HG03520 (cell line): ENCODE data around the gene MBTPS1.

Experiments
- ATAC-seq: cut with Tn5 transposase; IDR thresholded peaks from one replicate; pipeline ENCODE4 v1.9.1; 2021; ENCODE audit warnings: mild to moderate bottlenecking, moderate library complexity; ENCODE audit not compliant: unreplicated experiment

MBTPS1 gene

DNA sequence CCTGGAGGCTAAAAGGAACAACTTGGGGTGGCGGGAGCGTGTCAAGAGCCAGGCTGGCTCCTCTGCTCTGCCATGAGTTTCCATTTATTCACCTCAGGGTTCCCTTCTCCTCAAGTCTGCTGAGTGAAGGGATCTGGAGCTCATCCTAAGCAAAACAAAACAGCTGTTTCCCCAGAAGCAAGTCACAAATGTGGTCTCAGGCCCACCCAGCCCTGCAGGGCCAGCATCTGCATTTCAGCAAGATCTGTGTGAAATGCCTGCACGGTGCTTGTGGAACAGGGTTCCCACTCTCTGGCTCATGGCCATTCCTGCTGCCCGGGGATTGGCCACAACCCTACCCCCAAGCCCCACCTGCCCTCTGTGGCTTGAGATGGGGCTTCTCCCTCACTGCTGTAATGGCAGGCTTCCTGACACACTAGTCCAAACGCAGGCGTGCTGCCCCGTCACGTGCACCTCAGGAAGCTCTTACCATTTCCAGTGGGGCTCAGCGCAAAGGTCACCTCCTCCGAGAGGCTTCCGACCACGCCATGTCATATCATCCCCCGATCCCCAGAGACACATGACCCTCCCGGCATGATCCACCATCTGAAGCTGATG lies 76.4 kb downstream of the MBTPS1 start:
- no peak for ATAC-seq

DNA sequence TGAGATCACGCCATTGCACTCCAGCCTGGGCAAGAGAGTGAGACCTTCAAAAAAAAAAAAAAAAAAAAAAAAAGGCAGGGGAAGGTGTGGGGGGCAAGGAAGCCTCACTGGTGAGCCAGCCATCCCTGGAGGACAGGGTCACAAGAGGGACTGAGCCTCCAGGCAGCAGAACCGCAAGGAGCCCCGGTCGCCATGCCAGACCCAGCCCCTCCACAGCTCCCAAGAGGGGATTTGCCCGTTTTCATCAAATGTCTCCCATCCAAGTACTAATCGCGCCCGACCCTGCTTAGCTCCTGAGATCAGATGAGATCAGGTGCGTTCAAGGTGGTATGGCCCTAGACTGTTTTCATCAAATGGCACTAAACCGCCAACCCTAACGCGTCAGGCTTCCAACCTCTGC lies 77.0 kb downstream of the MBTPS1 start:
- no peak for ATAC-seq

DNA sequence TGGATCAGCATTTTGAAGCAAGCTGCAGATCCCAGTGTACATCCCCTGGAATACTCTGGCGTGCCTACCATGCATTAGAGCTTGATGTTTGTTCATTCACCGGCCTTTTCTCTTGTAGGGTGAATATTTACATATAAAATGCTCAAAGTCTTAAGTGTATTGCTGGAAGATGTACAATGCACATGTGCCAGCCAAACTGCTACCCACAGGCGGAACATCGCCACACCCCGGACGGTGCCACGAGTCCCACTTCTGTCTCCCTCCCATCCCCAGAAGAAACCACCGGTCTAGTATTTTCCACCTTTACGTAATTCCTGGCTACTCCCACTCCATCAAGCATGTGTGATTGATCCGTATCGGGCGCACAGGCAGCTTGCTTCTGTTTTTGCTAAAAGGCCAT lies 78.3 kb downstream of the MBTPS1 start:
- ATAC-seq, result no peak

DNA sequence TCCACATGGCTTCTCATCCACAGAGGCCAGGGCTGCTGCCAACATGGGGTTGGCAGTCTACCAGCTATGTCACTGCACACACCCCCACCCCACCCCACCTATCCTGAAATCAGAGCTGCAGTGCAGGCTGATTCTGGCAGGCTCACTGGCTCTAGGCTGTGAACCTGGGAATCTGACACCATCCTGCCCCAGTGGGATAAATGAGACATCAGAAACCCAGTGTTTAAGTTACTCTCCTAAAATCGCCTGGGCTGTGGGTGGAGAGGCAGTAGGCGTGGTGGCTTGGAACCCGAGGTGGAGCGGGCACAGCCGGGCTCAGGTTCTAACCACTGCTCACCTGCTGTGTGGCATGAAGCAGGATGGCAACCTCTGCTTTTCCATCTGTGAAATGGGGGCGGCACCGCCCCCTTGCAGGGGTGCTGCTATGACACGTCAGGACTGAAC lies 79.7 kb downstream of the MBTPS1 start:
- ATAC-seq, result no peak

DNA sequence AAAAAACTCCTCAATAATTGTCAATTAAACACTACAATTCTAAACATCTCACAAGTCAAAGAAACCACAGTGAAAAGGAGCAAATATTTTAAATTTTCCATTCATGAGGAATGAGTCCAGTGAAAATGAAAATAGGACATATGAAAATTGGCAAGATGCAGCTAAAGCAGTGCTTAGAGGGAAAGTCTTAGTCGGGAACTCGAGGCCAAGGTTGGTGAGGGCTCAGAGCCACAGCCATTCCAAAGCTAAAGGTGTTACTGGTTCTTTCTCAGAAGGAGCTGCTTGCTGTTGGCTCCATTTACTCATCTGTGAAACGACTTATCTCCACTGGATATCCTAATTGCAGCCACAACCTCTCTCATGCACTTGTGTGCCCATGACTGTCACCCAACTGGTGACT lies 80.6 kb downstream of the MBTPS1 start:
- ATAC-seq, result no peak

DNA sequence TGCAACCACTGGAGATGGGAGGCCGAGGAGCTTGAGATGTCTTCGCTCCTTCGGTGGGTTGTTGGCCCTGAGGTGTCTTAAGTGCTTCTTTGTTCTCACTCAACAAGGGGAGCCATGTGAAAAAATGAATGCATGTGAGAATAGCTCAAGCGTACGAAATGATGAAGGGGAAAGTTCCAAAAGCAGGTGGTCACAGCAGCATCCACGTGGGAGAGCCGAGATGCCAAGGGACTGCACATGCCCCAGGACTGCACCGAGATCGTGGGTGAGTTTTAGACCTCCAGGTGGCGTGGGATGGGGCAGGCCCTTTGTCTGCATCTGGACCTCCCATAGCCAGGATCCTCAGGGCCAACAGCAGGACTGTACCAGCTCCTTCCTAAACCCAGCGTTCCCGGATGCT lies 82.2 kb downstream of the MBTPS1 start:
- ATAC-seq, result no peak

DNA sequence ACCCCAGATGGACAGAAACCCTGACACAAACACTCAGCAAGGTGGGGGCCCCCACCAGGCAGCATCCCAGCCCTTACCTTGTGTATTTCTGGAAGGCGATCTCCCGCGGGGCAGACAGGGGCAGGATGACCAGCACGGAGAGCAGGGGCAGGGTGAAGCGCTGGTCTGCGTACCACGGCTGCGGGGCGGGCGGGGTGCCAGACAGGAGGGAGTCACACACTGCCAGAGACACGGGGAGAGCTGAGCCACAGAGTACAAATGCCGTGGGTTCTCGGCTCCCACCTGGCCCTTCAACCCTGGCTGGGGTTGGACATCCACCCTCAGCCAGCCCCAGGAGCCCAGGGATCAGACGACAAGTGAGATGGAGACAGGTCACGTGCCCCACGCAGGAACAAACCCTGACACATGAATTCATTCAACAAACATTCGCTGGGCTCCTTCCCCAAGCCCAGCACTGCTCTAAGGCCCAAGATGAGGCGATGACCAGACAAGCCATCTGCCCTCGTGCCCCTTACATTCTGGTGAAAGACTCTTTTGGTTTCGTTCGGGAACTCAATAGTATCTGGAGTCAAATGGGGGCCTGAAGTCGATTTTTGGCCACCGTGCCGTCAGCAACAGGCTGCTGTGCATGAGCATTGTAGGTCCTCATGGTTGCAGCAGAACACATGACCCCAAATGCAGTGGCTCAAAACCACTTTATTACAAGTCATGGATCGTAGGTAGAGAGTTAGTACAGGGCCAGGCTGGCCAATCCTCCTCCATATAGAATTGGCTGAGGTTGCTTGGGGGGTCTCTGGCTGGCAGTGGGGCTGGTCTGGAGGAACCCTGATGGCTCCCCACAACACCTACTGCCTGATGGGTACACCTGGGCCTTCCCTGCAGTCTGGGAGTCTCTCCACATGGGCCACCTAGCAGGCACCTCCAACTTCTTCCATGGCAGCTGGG lies 83.2 kb downstream of the MBTPS1 start:
- no peak for ATAC-seq

DNA sequence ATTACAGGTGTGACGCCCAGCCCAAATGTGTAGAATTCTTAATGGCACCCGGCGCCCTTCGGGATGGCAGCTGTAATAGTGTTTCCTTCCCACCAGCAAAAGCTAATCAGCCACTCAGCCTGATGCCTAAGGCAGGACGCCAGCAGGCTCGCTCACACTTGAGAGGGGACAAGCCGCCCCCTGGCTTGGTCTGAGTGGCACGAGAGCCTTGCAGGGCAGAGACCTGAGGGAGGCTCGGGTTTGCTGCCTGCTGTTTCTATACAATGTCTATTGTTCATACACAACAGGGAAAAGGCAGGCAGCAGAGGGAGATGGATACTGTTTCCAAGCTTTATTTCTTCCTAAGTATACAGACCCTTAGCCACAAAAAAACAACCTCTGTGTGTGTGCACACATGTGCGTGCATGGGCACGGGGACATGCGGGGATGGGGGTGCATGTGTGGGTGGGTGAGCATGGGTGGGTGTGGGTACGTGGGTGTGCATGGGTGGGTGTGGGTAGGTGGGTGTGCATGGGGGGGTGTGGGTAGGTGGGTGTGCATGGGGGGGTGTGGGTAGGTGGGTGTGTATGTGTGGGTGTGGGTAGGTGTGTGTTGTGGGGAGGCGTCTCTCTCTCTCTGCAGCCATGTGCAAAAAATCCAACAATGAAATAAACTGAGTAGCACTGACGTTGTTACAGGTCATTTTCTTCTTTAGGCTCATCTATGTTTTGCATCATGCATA lies 84.1 kb downstream of the MBTPS1 start:
- ATAC-seq, result no peak

DNA sequence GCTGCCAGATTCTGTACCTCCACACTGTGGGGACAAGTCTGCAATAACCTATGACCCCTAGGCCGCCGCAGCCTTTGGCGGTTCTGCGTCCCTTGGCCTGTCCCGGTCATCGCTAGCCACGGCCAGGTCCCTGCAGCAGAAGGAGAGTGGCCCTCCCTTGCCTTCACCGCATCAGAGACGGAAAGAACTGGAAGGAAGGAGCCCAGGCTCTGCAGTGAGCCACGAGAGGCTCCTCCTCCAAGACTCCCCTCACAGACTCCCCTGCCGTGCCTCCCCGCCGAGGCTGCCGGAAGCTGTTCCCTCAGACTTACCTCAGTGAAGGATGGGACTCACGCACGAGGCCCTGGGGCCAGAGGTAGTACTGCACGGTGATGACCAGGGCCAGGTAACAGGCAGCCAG lies 85.2 kb downstream of the MBTPS1 start:
- no peak for ATAC-seq

DNA sequence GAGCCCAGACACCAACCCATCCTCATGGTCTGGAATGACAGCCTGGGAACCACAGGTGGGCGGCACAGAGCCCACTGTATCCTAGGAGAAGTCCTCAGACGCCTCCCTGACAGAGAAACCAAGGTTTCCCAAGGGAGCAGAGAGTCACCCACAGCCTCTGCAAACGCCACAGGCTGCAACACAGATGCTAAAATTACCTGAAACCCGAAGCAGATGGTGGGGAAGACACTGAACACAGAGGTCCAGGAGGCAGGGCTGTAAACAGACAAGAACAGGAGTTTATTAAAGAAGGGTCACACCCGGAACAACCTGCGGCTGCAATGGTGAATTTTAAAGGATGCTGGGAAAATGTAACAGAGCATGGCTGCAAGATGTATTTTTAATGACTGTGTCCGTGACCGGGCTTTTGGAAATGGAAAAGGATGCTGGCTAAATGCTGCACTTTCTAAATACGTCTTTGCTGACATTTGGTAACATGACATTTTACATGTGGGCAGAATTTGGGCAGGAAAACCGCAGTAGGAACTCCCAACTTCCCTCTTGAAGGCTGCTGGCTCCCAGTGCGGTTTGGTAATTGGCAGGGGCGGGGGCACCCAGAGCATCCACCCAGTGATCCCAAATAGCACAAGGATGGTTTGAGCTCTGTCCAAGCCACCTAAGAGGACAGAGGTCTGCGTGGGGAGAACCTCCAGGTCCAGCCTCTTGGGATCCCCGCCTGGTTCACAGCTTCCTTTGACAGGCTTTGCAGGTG lies 87.3 kb downstream of the MBTPS1 start:
- no peak for ATAC-seq

DNA sequence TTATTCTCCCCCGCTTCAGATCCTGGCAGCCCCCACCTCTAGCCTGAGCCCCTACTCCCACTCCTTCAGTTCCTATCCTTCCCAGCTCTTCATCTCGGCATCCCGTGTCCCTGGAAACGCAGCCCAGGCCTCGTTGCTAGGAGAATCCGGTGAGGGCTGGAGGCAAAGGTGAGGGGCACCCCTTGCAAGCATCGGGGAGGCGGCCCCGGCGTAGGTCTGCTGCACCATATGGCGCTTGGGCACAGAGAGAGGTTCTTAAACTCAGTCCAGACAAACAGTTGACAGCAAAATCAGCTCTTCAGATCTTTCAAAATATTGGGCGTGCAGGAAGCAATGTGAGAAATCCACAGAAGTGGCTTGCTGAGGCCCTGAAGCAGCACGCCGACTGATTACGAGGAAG lies 89.1 kb downstream of the MBTPS1 start:
- ATAC-seq, result no peak

DNA sequence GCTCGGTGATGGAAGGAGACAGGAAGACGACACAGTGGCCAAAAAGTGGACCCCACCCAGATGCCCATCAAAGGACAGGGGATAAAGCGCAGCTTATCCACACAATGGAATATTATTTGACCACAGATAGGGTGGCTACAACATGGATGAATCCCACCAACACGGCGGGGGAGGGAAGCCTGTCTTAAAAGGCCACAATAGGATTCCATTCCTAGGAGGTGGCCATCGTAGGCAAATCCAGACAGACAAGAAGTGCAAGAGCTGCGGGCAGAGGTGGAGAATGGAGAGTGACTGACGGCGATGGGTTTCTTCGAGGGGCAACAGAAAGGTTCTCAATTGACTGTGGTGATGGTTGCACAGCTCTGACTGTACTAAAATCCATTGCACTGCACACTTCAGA lies 90.1 kb downstream of the MBTPS1 start:
- ATAC-seq, result no peak

DNA sequence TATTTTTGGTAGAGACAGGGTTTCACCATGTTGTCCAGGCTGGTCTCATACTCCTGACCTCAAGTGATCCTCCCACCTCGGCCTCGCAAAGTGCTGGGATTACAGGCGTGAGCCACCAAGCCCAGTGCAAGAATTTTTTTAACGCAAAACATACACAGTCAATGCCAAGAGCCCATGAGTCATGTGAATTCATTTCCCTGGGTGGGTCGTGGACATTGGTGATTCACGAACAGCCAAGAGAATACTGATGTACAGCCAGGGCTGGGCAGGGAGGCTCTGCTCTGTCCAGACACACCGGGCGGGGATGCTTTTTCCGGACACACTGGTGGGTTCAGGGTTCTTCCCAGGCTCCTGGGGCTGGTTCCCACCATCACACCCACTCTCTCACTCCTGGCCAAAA lies 91.9 kb downstream of the MBTPS1 start:
- no peak for ATAC-seq

DNA sequence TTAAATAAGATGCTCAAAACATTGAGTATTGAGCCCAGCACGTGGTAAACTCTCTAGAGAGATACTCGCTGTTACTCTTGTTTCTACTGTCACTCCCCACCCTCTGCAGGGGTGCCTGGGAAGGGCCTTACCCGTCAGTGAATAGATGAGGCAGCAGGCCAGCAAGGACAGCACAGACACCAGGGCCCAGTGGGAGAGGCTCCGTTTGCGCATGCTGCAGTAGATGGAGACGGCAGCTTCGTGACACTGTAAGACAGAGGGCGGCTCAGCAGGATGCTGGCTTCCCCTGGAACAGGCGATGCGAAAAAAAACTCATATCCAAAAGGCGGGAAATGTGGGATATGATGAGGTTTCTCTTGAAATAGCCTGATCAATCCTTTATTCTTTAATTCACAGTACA lies 94.1 kb downstream of the MBTPS1 start:
- no peak for ATAC-seq

DNA sequence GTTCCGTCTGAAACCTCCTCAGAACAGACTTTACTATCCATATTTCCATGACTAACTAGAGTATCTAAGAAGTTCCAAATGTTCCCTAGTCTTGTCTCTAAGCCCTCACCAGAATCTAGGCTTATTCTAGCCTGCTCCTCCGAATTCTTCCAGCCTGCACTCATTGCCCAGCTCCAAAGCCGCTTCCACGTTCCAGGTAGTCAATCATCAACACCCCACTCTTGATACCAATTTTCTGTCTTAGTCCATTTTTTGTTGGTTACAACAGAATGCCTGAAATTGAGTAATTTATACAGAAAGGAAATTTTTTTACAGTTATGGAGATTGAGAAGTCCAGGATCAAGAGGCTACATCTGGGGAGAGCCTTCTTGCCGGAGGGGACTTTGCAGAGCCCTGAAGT lies 95.3 kb downstream of the MBTPS1 start:
- ATAC-seq, result no peak

DNA sequence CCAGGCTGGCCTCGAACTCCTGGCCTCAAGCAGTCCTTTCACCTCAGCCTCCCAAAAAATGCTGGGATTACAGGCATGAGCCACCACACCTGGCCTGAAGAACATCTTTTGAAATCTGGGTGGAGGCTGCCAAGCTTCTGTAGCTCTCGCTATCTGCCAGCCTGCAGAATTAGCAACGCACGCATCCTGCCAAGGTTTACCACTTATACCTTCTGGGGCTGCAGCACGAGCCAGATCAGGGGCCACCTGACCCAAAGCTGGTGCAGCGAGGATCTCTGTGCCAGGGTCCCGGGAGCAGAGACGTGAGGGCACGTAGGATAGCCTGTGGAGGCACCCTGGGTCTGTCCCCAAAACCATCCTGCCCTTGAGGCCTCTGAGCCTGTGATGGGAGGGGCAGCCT lies 96.4 kb downstream of the MBTPS1 start:
- no peak for ATAC-seq

DNA sequence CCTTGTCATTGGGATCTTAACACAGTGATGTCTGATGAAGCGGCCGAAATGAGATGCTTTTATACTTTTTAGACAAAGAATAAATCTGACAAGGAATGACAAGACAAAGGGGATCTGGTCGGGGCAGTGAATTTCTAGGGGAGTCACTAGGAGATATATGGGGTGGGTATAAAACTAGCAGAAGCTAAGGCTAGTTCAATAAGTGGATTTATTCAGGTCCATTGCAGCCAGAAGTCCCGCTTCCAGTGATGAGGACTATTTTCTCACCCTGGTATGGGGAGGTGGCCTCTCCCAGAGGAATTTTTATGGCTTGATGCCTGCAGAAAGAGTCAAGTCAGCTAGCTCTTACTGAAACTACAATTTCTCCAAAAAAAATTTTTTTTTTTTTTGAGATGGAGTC lies 98.0 kb downstream of the MBTPS1 start:
- no peak for ATAC-seq

DNA sequence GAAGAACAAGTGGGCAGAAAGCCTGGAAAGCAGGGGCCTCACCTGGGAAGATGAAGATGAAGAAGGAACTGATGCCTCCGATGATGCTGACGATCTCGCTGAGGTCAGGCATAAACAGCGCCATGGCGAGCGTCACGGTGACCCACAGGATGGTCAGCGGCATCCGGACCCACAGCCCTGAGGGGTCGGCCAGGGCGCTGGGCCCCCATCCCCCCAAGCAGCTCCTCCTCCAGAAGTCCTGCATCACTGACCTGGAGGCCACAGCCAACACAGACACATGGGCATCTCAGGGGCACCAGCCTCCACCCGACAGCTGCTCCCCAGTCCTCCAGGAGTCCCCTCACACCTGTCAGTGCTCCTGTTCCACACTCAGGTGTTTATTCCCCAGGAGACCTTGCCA lies 100.3 kb downstream of the MBTPS1 start:
- ATAC-seq, result no peak

DNA sequence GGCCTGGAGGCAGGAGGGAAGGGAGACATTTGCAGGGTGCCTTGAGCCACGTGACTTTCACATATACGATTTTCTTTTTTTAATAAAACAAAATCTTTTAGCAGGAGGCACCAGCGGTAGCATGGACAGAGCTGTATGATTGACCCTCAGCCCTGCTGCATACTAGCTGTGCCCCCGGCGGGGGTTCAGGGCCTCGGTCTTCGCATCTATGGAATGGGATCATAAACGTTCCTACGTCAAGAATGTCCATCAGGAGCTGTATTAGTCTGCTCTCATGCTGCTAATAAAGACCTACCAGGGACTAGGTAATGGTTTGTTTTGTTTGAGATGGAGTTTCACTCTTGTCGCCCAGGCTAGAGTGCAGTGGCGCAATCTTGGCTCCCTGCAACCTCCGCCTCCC lies 101.3 kb downstream of the MBTPS1 start:
- no peak for ATAC-seq

DNA sequence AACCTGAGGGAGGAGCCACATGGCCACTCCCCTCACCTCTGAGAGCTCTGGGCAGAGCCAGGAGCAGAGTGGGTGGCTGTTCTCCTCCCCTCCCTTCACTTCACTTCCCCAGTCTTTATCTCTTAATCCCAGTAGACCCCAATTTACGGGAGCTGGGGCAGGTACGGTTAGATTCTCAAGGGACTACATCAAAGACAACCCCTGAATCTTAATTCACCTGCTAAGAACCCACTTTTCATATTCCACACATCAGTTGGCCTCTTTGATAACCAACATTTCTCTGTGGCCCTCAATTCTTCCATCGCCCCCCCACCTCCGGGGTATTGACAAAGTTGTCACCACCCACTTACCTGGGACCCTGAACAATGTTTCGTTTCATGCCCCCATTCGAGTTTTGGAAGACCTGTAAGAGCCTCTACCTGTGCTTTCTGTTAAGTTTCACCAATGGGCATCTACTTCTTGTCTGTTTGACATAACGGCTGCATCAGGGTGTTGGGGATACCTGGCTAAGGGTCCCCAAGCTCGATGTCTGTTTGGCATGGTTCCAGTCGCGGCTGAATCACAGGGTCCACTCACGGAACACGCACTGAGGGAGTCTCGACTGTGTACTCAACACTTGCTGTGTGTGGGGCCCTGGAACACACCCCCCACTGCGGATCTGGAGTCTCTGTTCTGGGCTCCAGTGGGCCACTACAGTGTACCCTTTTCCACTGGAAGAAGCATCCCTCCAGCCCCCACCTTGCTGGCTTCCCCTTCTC lies 102.0 kb downstream of the MBTPS1 start:
- ATAC-seq, result no peak
